ENCODE results near the gene BGLAP.

The BGLAP gene

DNA sequence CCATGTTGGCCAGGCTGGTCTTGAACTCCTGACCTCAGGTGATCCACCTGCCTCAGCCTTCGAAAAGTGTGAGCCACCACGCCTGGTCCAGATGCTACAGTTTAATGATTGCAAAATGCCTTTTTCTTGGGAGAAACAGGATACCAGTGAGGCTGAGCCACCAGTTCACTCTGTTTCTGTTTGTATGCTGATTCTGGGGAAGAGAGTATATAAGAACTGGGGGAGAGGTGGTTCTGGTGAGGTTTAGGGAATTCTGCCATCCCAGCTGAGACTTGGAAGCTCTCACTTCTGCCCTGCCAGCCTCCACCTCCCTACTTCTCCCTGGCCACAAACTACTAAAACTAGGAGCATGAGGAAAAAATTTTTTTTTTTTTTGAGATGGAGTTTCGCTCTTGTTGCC is 37.3 kb upstream of the BGLAP start:
- TF ChIP-seq SIN3A (IDR thresholded peaks at IDR 0.05; ENCODE audit: borderline replicate concordance, insufficient read depth, low read length) (no peak), TAF1 (IDR thresholded peaks at IDR 0.05; ENCODE audit: borderline replicate concordance, insufficient read depth, low read length) (no peak), FOXP2 (optimal IDR thresholded peaks at IDR 0.05; ENCODE audit: borderline replicate concordance, extremely low read depth, extremely low read length, insufficient read depth) (no peak), POLR2AphosphoS5 (IDR thresholded peaks at IDR 0.05; ENCODE audit: low read depth, low read length) (no peak)
- TF ChIP-seq, protein P1, sequence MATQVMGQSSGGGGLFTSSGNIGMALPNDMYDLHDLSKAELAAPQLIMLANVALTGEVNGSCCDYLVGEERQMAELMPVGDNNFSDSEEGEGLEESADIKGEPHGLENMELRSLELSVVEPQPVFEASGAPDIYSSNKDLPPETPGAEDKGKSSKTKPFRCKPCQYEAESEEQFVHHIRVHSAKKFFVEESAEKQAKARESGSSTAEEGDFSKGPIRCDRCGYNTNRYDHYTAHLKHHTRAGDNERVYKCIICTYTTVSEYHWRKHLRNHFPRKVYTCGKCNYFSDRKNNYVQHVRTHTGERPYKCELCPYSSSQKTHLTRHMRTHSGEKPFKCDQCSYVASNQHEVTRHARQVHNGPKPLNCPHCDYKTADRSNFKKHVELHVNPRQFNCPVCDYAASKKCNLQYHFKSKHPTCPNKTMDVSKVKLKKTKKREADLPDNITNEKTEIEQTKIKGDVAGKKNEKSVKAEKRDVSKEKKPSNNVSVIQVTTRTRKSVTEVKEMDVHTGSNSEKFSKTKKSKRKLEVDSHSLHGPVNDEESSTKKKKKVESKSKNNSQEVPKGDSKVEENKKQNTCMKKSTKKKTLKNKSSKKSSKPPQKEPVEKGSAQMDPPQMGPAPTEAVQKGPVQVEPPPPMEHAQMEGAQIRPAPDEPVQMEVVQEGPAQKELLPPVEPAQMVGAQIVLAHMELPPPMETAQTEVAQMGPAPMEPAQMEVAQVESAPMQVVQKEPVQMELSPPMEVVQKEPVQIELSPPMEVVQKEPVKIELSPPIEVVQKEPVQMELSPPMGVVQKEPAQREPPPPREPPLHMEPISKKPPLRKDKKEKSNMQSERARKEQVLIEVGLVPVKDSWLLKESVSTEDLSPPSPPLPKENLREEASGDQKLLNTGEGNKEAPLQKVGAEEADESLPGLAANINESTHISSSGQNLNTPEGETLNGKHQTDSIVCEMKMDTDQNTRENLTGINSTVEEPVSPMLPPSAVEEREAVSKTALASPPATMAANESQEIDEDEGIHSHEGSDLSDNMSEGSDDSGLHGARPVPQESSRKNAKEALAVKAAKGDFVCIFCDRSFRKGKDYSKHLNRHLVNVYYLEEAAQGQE (IDR thresholded peaks at IDR 0.05; ENCODE audit: insufficient read depth in 1 of 2, low read depth in 2 of 2, low read length in 2 of 2), result no peak

GRCh38 chr1:156211243-156211642 is 30.7 kb upstream of the BGLAP start:
- no peak for TF ChIP-seq POLR2AphosphoS5 (IDR thresholded peaks at IDR 0.05; ENCODE audit: low read depth, low read length)
- TF ChIP-seq SIN3A (IDR thresholded peaks at IDR 0.05; ENCODE audit: borderline replicate concordance, insufficient read depth, low read length), result no peak
- TF ChIP-seq TAF1 (IDR thresholded peaks at IDR 0.05; ENCODE audit: borderline replicate concordance, insufficient read depth, low read length), result no peak
- TF ChIP-seq FOXP2 (optimal IDR thresholded peaks at IDR 0.05; ENCODE audit: borderline replicate concordance, extremely low read depth, extremely low read length, insufficient read depth), result no peak
- TF ChIP-seq, protein P1 (IDR thresholded peaks at IDR 0.05; ENCODE audit: insufficient read depth in 1 of 2, low read depth in 2 of 2, low read length in 2 of 2), result no peak

DNA sequence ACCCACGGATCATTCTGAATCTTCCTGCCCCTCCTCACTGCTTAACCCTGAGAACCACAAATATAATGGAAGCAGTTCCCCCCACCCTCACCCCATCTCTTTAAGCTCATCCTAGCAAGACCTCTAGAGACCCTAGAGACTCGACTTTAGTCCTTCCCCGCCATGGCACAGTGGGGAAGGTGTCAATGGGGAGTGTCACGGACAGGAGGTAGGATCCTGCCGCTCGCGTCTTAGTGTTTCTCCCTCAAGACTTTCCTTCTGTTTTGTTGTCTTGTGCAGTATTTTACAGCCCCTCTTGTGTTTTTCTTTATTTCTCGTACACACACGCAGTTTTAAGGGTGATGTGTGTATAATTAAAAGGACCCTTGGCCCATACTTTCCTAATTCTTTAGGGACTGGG is 29.9 kb upstream of the BGLAP start:
- TF ChIP-seq, protein P1 (IDR thresholded peaks at IDR 0.05; ENCODE audit: insufficient read depth in 1 of 2, low read depth in 2 of 2, low read length in 2 of 2), result no peak
- TF ChIP-seq SIN3A (IDR thresholded peaks at IDR 0.05; ENCODE audit: borderline replicate concordance, insufficient read depth, low read length), result no peak
- no peak for TF ChIP-seq TAF1 (IDR thresholded peaks at IDR 0.05; ENCODE audit: borderline replicate concordance, insufficient read depth, low read length)
- TF ChIP-seq FOXP2 (optimal IDR thresholded peaks at IDR 0.05; ENCODE audit: borderline replicate concordance, extremely low read depth, extremely low read length, insufficient read depth), result no peak
- no peak for TF ChIP-seq POLR2AphosphoS5 (IDR thresholded peaks at IDR 0.05; ENCODE audit: low read depth, low read length)

DNA sequence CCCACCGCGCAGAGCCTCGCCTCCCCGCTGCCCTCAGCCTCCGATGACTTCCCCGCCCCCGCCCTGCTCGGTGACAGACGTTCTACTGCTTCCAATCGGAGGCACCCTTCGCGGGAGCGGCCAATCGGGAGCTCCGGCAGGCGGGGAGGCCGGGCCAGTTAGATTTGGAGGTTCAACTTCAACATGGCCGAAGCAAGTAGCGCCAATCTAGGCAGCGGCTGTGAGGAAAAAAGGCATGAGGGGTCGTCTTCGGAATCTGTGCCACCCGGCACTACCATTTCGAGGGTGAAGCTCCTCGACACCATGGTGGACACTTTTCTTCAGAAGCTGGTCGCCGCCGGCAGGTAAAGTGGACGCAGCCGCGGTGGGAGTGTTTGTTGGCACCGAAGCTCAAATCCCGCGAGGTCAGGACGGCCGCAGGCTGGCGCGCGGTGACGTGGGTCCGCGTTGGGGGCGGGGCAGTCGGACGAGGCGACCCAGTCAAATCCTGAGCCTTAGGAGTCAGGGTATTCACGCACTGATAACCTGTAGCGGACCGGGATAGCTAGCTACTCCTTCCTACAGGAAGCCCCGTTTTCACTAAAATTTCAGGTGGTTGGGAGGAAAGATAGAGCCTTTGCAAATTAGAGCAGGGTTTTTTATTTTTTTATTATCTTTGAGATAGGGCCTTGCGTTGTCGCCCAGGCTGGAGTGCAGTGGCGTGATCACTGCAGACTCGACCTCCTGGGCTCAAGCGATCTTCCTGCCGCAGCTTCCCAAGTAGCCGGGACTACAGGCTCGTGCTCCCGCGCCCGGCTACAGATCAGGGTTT is 28.9 kb upstream of the BGLAP start, which contains the start of gene PMF1:
TSS of gene PMF1 (plus strand) at position 175 of the 811 bp plus-strand sequence. CDS start at position 184, 9 bp downstream.
- TF ChIP-seq, protein P1 (IDR thresholded peaks at IDR 0.05; ENCODE audit: insufficient read depth in 1 of 2, low read depth in 2 of 2, low read length in 2 of 2), result peak in 1 of 2 experiments; percentile 64; a peak in 2 of 4 replicates
- TF ChIP-seq SIN3A (IDR thresholded peaks at IDR 0.05; ENCODE audit: borderline replicate concordance, insufficient read depth, low read length), result peak; percentile 42; the same call in 1 of the 2 replicates
- TF ChIP-seq FOXP2 (optimal IDR thresholded peaks at IDR 0.05; ENCODE audit: borderline replicate concordance, extremely low read depth, extremely low read length, insufficient read depth), result peak; percentile 82
- TF ChIP-seq TAF1 (IDR thresholded peaks at IDR 0.05; ENCODE audit: borderline replicate concordance, insufficient read depth, low read length), result peak; percentile 73
- TF ChIP-seq POLR2AphosphoS5 (IDR thresholded peaks at IDR 0.05; ENCODE audit: low read depth, low read length), result peak; percentile 91
